Coronary artery (tissue), 2 donors: ENCODE measurements around the gene COG7.
"Not testable (repeated sequence)": the region's sequence is repeated elsewhere in the genome, so short reads cannot be mapped to it uniquely, and the experiment has no call there.

Experiments
- DNase-seq: peaks from one replicate; pipeline ENCODE4 v3.0.0-alpha.2; 2017; ENCODE audit warnings: low spot score
- H3K27ac ChIP-seq, 2 donors: fragments of 200-600 bp; sonication (generic); one replicate each; pipeline ENCODE4 v1.5.1; 2016 to 2019
- H3K4me3 ChIP-seq: fragments of 200-600 bp; sonication (generic); 2 replicates; pipeline ENCODE4 v1.5.1; 2016; ENCODE audit warnings: mild to moderate bottlenecking, moderate library complexity
- CTCF ChIP-seq: fragments of 200-600 bp; sonication (generic); IDR thresholded peaks from one replicate; pipeline ENCODE4 v1.5.1; 2019; ENCODE audit warnings: antibody characterized with exemption

COG7 gene

DNA sequence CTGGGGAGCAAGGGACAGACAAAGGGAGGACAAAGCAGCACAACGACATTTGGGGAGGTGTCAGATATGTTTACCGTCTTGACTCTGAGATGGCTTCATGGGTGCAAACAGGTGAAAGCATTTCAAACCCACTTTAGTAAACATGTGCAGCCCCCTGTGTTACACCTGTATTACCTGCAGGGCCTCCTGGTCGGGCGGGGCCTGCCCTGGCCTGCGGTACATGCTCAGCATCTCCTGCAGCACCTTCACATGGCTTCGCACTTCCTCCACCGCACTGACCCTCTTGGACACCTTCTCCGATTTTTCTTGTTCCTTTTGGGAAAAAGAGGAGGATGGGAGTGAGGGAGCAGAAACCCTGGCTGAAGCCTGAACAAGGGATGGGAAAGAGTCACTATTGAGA is 32.9 kb upstream of the COG7 start:
- DNase-seq: no peak
- TF ChIP-seq CTCF: no peak
- no peak overlapping the region for H3K4me3 ChIP-seq
- H3K27ac ChIP-seq: no peak overlapping the region

DNA sequence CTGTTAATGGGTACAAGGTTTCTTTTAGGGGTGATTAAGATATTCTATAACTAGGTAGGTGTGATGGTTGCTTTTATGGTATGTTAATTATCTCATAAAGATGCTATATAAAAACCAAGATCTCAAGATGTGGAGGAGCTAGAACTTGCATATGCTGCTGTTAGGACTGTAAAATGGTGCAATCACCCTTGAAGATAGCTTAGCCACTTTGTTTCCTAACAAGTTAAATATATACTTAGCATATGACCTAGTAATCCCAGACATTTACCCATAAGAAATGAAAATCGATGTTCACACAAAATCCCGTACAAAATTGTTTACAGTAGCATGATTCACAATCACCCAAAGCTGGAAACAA is 32.2 kb upstream of the COG7 start:
- Histone ChIP-seq H3K4me3 (no peak overlapping the region), H3K27ac (no peak overlapping the region)
- TF ChIP-seq CTCF: no peak
- no peak for DNase-seq

- no peak for TF ChIP-seq CTCF
- Histone ChIP-seq H3K4me3 (no peak overlapping the region), H3K27ac (no peak overlapping the region)
- no peak for DNase-seq
Measured at GRCh38 chr16:23484510-23485256, 31.7 kb upstream of the COG7 start.

DNA sequence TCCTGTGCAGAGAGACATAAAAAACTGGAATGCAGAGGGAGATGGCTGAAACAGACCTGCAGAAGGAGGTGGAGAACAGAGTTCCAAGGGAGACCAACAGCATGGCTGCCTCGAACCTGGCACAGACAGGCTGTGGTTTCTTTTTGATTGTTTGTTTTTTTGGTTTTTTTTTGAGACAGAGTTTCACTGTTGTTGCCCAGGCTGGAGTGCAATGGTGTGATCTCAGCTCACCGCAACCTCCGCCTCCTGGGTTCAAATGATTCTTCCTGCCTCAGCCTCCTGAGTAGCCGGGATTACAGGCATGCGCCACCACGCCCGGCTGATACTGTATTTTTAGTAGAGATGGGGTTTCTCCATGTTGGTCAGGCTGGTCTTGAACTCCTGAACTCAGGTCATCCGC is 30.5 kb upstream of the COG7 start:
- not testable (repeated sequence) for DNase-seq, H3K4me3 ChIP-seq, H3K27ac ChIP-seq

DNA sequence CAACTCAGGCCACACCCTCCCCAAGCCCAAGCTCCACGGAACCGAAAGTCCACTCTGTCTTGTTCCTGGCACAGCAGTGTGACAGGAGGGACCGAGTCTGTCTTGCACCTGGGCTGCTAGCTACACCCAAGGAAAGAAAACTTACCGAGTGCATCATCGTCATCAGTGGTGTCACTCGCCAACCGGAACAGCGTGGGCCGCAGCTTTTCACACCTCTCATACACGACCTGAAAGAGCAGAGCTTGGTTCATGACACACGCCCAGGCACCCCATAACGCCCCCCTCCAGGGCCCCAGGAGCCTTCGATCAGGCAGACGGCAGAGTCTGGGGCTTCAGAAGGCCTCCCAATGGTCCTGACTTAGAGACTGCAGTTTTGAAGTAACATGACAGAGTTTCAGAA is 29.8 kb upstream of the COG7 start:
- no peak for DNase-seq
- Histone ChIP-seq H3K4me3 (no peak overlapping the region), H3K27ac (no peak overlapping the region)
- no peak for TF ChIP-seq CTCF

- no peak overlapping the region for H3K4me3 ChIP-seq
- no peak for TF ChIP-seq CTCF
- no peak overlapping the region for H3K27ac ChIP-seq
- no peak for DNase-seq
Measured at GRCh38 chr16:23480257-23480656, 27.3 kb upstream of the COG7 start.

DNA sequence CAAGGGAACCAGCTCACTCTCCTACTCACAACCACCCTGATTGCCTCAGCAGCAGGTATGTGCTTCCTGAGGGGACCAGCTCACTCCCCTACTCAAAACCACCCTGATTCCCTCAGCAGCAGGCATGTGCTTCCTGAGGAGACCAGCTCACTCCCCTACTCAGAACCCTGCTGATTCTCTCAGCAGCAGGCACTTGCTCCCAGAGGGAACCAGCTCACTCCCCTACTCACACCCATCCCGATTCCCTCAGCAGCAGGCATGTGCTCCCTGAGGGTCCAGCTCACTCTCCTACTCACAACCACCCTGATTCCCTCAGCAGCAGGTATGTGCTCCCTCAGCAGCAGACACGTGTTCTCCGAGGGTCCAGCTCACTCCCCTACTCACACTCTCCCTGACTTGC is 26.1 kb upstream of the COG7 start:
- no peak overlapping the region for H3K4me3 ChIP-seq
- no peak for TF ChIP-seq CTCF
- no peak for DNase-seq
- H3K27ac ChIP-seq: no peak overlapping the region
